ENCODE data around the gene RUNDC3A.
"Not testable (repeated sequence)": the region's sequence is repeated elsewhere in the genome, so short reads cannot be mapped to it uniquely, and the experiment has no call there.

RUNDC3A gene

GRCh38 chr17:44318077-44318892 lies 9.9 kb downstream of the RUNDC3A start:
- no peak for DNase-seq (ENCODE audit: low read depth)

- no peak for DNase-seq (ENCODE audit: low read depth)
Measured at GRCh38 chr17:44320066-44320465, 11.7 kb downstream of the RUNDC3A start.

- no peak for DNase-seq (ENCODE audit: low read depth)
Measured at GRCh38 chr17:44321246-44322120, 13.1 kb downstream of the RUNDC3A start.

GRCh38 chr17:44322236-44322895 lies 14.0 kb downstream of the RUNDC3A start:
- no peak for DNase-seq (ENCODE audit: low read depth)

GRCh38 chr17:44323359-44324091 lies 15.1 kb downstream of the RUNDC3A start:
- no peak for DNase-seq (ENCODE audit: low read depth)

GRCh38 chr17:44324092-44324570 lies 15.7 kb downstream of the RUNDC3A start:
- no peak for DNase-seq (ENCODE audit: low read depth)

GRCh38 chr17:44324571-44325275 lies 16.3 kb downstream of the RUNDC3A start, which contains the start of gene SLC25A39:
Gene SLC25A39 (minus strand): TSS chr17:44324823. CDS start chr17:44323562, 1,261 bp downstream.
- peak; percentile 90 for DNase-seq (ENCODE audit: low read depth)

- DNase-seq (ENCODE audit: low read depth), result peak; percentile 91
Measured at GRCh38 chr17:44326861-44327444, 18.6 kb downstream of the RUNDC3A start.

- DNase-seq (ENCODE audit: low read depth), result no peak
Measured at GRCh38 chr17:44327715-44328449, 19.5 kb downstream of the RUNDC3A start.

GRCh38 chr17:44329516-44329915 lies 21.1 kb downstream of the RUNDC3A start:
- not testable (repeated sequence) for DNase-seq (ENCODE audit: low read depth)

GRCh38 chr17:44330263-44330662 lies 21.9 kb downstream of the RUNDC3A start:
- DNase-seq (ENCODE audit: low read depth), result not testable (repeated sequence)

- DNase-seq (ENCODE audit: low read depth), result peak; percentile 62
Measured at GRCh38 chr17:44331249-44331760, 22.9 kb downstream of the RUNDC3A start.

- DNase-seq (ENCODE audit: low read depth), result no peak
Measured at GRCh38 chr17:44333371-44333770, 25.0 kb downstream of the RUNDC3A start.

- DNase-seq (ENCODE audit: low read depth), result no peak
Measured at GRCh38 chr17:44334315-44334714, 25.9 kb downstream of the RUNDC3A start.

GRCh38 chr17:44334727-44335126 lies 26.3 kb downstream of the RUNDC3A start:
- no peak for DNase-seq (ENCODE audit: low read depth)

- DNase-seq (ENCODE audit: low read depth), result no peak
Measured at GRCh38 chr17:44335564-44335963, 27.2 kb downstream of the RUNDC3A start.

- DNase-seq (ENCODE audit: low read depth), result no peak
Measured at GRCh38 chr17:44335968-44336367, 27.6 kb downstream of the RUNDC3A start.

GRCh38 chr17:44338702-44339101 lies 30.3 kb downstream of the RUNDC3A start:
- DNase-seq (ENCODE audit: low read depth), result no peak

GRCh38 chr17:44340553-44340952 lies 32.2 kb downstream of the RUNDC3A start:
- DNase-seq (ENCODE audit: low read depth), result not testable (repeated sequence)

Measured in T follicular helper cell (primary cell).